HG03575 (cell line): ENCODE data around the gene FGFBP1.
A peak's percentile ranks its signal among the peaks of the same experiment; 100 is the strongest.

Experiments
- ATAC-seq: cut with Tn5 transposase; IDR thresholded peaks from one replicate; pipeline ENCODE4 v1.9.1; 2021; ENCODE audit not compliant: unreplicated experiment, insufficient number of reproducible peaks, low FRiP score; ENCODE audit errors: extremely low read depth

FGFBP1 gene

GRCh38 chr4:15938640-15939039 is at the start of gene FGFBP1:
TSS of gene FGFBP1 (minus strand) at chr4:15938740. CDS start at chr4:15936632, 2,108 bp downstream.
- ATAC-seq = no peak

GRCh38 chr4:15988222-15988621 is 49.7 kb upstream of the FGFBP1 start:
- no peak for ATAC-seq

- ATAC-seq = no peak
Measured at GRCh38 chr4:15986907-15987306, 48.4 kb upstream of the FGFBP1 start.

- ATAC-seq = no peak
Measured at GRCh38 chr4:15983610-15984009, 45.1 kb upstream of the FGFBP1 start.

GRCh38 chr4:15982842-15983524 is 44.4 kb upstream of the FGFBP1 start:
- no peak for ATAC-seq

- ATAC-seq = no peak
Measured at GRCh38 chr4:15976456-15977447, 38.2 kb upstream of the FGFBP1 start.

GRCh38 chr4:15971068-15971801 is 32.7 kb upstream of the FGFBP1 start:
- ATAC-seq = no peak

- ATAC-seq = no peak
Measured at GRCh38 chr4:15968551-15969300, 30.2 kb upstream of the FGFBP1 start.

- ATAC-seq = no peak
Measured at GRCh38 chr4:15965325-15965724, 26.8 kb upstream of the FGFBP1 start.

GRCh38 chr4:15964159-15964558 is 25.6 kb upstream of the FGFBP1 start:
- no peak for ATAC-seq

- peak; percentile 51 for ATAC-seq
Measured at GRCh38 chr4:15963576-15963975, 25.0 kb upstream of the FGFBP1 start.

- no peak for ATAC-seq
Measured at GRCh38 chr4:15963001-15963451, 24.5 kb upstream of the FGFBP1 start, which contains the start of gene FGFBP2. TSS of gene FGFBP2 (minus strand) at chr4:15963175. CDS start at chr4:15963129, 46 bp downstream.

GRCh38 chr4:15961781-15962510 is 23.4 kb upstream of the FGFBP1 start:
- ATAC-seq = no peak

GRCh38 chr4:15958562-15958961 is 20.0 kb upstream of the FGFBP1 start:
- no peak for ATAC-seq

GRCh38 chr4:15956179-15956850 is 17.8 kb upstream of the FGFBP1 start:
- peak; percentile 68 for ATAC-seq

GRCh38 chr4:15955670-15956069 is 17.1 kb upstream of the FGFBP1 start:
- ATAC-seq = no peak

- no peak for ATAC-seq
Measured at GRCh38 chr4:15953625-15954024, 15.1 kb upstream of the FGFBP1 start.
